ENCODE results near the gene ITGA5.

Gene ITGA5

GRCh38 chr12:54411391-54412241, 7.5 kb downstream of the ITGA5 start:
- peak; percentile 99 for DNase-seq (ENCODE audit: low read depth)

- DNase-seq (ENCODE audit: low read depth), result no peak
These were observed 9.8 kb downstream of the ITGA5 start for GRCh38 chr12:54409267-54409666.

- DNase-seq (ENCODE audit: low read depth), result no peak
These were observed 11.7 kb downstream of the ITGA5 start for GRCh38 chr12:54407183-54407905.

- no peak for DNase-seq (ENCODE audit: low read depth)
These were observed 13.5 kb downstream of the ITGA5 start for GRCh38 chr12:54405573-54405972.

- DNase-seq (ENCODE audit: low read depth), result no peak
These were observed 14.0 kb downstream of the ITGA5 start for GRCh38 chr12:54405106-54405505.

GRCh38 chr12:54404061-54405004, 14.7 kb downstream of the ITGA5 start:
- no peak for DNase-seq (ENCODE audit: low read depth)

GRCh38 chr12:54401119-54401518, 17.9 kb downstream of the ITGA5 start:
- DNase-seq (ENCODE audit: low read depth), result no peak

GRCh38 chr12:54398995-54399793, 19.9 kb downstream of the ITGA5 start:
- no peak for DNase-seq (ENCODE audit: low read depth)

GRCh38 chr12:54398218-54398617, 20.8 kb downstream of the ITGA5 start:
- no peak for DNase-seq (ENCODE audit: low read depth)

- DNase-seq (ENCODE audit: low read depth), result no peak
These were observed 21.9 kb downstream of the ITGA5 start for GRCh38 chr12:54397157-54397556.

GRCh38 chr12:54395545-54395944, 23.5 kb downstream of the ITGA5 start:
- DNase-seq (ENCODE audit: low read depth), result no peak

- DNase-seq (ENCODE audit: low read depth), result no peak
These were observed 24.1 kb downstream of the ITGA5 start for GRCh38 chr12:54394986-54395385.

- DNase-seq (ENCODE audit: low read depth), result no peak
These were observed 24.8 kb downstream of the ITGA5 start for GRCh38 chr12:54394281-54394719.

GRCh38 chr12:54393743-54394142, 25.3 kb downstream of the ITGA5 start:
- no peak for DNase-seq (ENCODE audit: low read depth)

GRCh38 chr12:54393207-54393609, 25.9 kb downstream of the ITGA5 start:
- DNase-seq (ENCODE audit: low read depth), result no peak

GRCh38 chr12:54392485-54393206, 26.4 kb downstream of the ITGA5 start:
- no peak for DNase-seq (ENCODE audit: low read depth)

GRCh38 chr12:54390668-54391551, 28.2 kb downstream of the ITGA5 start:
- DNase-seq (ENCODE audit: low read depth), result no peak

GRCh38 chr12:54390176-54390667, 28.8 kb downstream of the ITGA5 start:
- DNase-seq (ENCODE audit: low read depth), result no peak

- no peak for DNase-seq (ENCODE audit: low read depth)
These were observed 29.4 kb downstream of the ITGA5 start for GRCh38 chr12:54389607-54390175.
